Endothelial cell of umbilical vein (primary cell): Measurements from ENCODE around the gene VRK2. TPM values are rescaled to one million over a fixed set of nuclear protein-coding genes. Genes with fewer than 3 reads are reported as not detected.

Source experiments
- BruUV-seq: library from RNA; stranded (reverse); fragments of 400-500 nt; replicated peaks from 2 replicates; lab custom pipeline; 2021; lab: Mats Ljungman, UMichigan
- CTCF ChIA-PET: fragments of 300-600, 350-600 bp; sonication (Branson Sonifier 250); formaldehyde crosslinking; loops from one replicate; lab custom pipeline; 2021; ENCODE audit warnings: antibody characterized with exemption, inconsistent platforms; lab: Charles Lee
- POLR2A ChIA-PET: fragments of 300-600, 350-600 bp; sonication (Branson Sonifier 250); formaldehyde crosslinking; loops from one replicate; lab custom pipeline; 2021; ENCODE audit warnings: antibody characterized with exemption, inconsistent platforms; lab: Charles Lee
- DNase-seq: peaks from one replicate; pipeline ENCODE4 v3.0.0-alpha.2; 2011; ENCODE audit warnings: low read depth, low spot score
- FAIRE-seq: peaks from 2 replicates; lab custom pipeline; 2011; peaks lifted over from hg19 to GRCh38; lab: Jason Lieb, UNC
- H2AFZ ChIP-seq: 2 replicates; pipeline ENCODE4 v1.6.0; 2012; ENCODE audit warnings: low read depth, low read length, control low read depth, inconsistent platforms
- H3K27ac ChIP-seq: 2 replicates; pipeline ENCODE4 v1.5.1; 2011; ENCODE audit warnings: low read depth, mild to moderate bottlenecking, control low read depth, low read length, moderate library complexity; ENCODE audit not compliant: insufficient read depth
- H3K27me3 ChIP-seq, 2 experiments: 2 replicates each; pipeline versions ENCODE4 v1.6.0 to v1.6.1; 2011; ENCODE audit warnings: low read length in 2 of 2, mixed read lengths in 1 of 2; ENCODE audit not compliant: control insufficient read depth in 2 of 2, insufficient read depth in 2 of 2
- H3K36me3 ChIP-seq, 2 experiments: 2 replicates in 1 of 2; 3 replicates in 1 of 2; pipeline ENCODE4 v1.5.1; 2011; ENCODE audit warnings: low read length in 2 of 2, mild to moderate bottlenecking in 1 of 2, moderate library complexity in 1 of 2; ENCODE audit not compliant: control insufficient read depth in 2 of 2, insufficient read depth in 2 of 2; ENCODE audit errors: extremely low read depth in 1 of 2
- H3K4me1 ChIP-seq: 3 replicates; pipeline ENCODE4 v1.5.1; 2011; ENCODE audit warnings: mild to moderate bottlenecking, low read length; ENCODE audit not compliant: control insufficient read depth, insufficient read depth; ENCODE audit errors: extremely low read depth
- H3K4me2 ChIP-seq: 2 replicates; pipeline ENCODE4 v1.6.1; 2011; ENCODE audit warnings: low read length, control low read depth, mixed read lengths; ENCODE audit not compliant: insufficient read depth
- H3K4me3 ChIP-seq, 3 experiments: fragments of 200-600 bp in 1 of 3; sonication (generic), shearing (Covaris generic) in 1 of 3; replicated peaks in 1 of 3; 2 replicates each; pipeline ENCODE4 v1.5.1; 2011 to 2016; ENCODE audit warnings: control low read depth in 3 of 3, low read length in 3 of 3, mild to moderate bottlenecking in 2 of 3, inconsistent platforms in 1 of 3, low read depth in 1 of 3, moderate library complexity in 1 of 3; ENCODE audit not compliant: insufficient read depth in 1 of 3
- H3K79me2 ChIP-seq: 2 replicates; pipeline ENCODE4 v1.6.0; 2012; ENCODE audit warnings: low read length, inconsistent platforms; ENCODE audit not compliant: control insufficient read depth, insufficient read depth
- H3K9ac ChIP-seq: replicated peaks from 2 replicates; pipeline ENCODE3; 2011; ENCODE audit warnings: low read length, control low read depth; ENCODE audit not compliant: insufficient read depth; ENCODE audit errors: extremely low read depth
- H3K9me1 ChIP-seq: replicated peaks from 3 replicates; pipeline ENCODE4 v1.6.0; 2011; ENCODE audit warnings: mild to moderate bottlenecking, low read length; ENCODE audit not compliant: control insufficient read depth, insufficient read depth; ENCODE audit errors: extremely low read depth
- H3K9me3 ChIP-seq: replicated peaks from 2 replicates; pipeline ENCODE4 v1.5.1; 2012; ENCODE audit warnings: low read length, inconsistent platforms; ENCODE audit not compliant: control insufficient read depth, insufficient read depth
- H4K20me1 ChIP-seq: replicated peaks from 2 replicates; pipeline ENCODE3; 2011; ENCODE audit warnings: mild to moderate bottlenecking, low read length; ENCODE audit not compliant: control insufficient read depth, insufficient read depth; ENCODE audit errors: extremely low read depth
- CTCF ChIP-seq, 2 donors: IDR thresholded peaks; 1 replicate in 1 of 2; 2 replicates in 1 of 2; pipeline ENCODE4 v1.5.1; 2011; ENCODE audit warnings: low read length in 2 of 2, mild to moderate bottlenecking in 2 of 2, moderate library complexity in 2 of 2, control low read depth in 1 of 2, inconsistent platforms in 1 of 2, low read depth in 1 of 2; ENCODE audit not compliant: insufficient read depth in 1 of 2; ENCODE audit errors: extremely low read depth in 1 of 2
- EZH2 ChIP-seq: IDR thresholded peaks from 2 replicates; pipeline ENCODE4 v1.6.1; 2012; ENCODE audit warnings: borderline replicate concordance, low read depth, mild to moderate bottlenecking, moderate library complexity, low read length, inconsistent platforms; ENCODE audit not compliant: severe bottlenecking
- FOS ChIP-seq: IDR thresholded peaks from 2 replicates; pipeline ENCODE4 v1.6.1; 2011; ENCODE audit warnings: mild to moderate bottlenecking, low read length, moderate library complexity, borderline replicate concordance; ENCODE audit not compliant: insufficient read depth
- GATA2 ChIP-seq: IDR thresholded peaks from 2 replicates; pipeline ENCODE4 v1.7.0; 2011; ENCODE audit warnings: low read depth, mild to moderate bottlenecking, moderate library complexity, mixed read lengths, low read length; ENCODE audit not compliant: insufficient read length, insufficient read depth
- JUN ChIP-seq: IDR thresholded peaks from 2 replicates; pipeline ENCODE4 v1.6.1; 2011; ENCODE audit warnings: borderline replicate concordance, low read depth; ENCODE audit not compliant: insufficient read length, insufficient read depth
- MAX ChIP-seq: IDR thresholded peaks from 2 replicates; pipeline ENCODE4 v1.6.1; 2011; ENCODE audit not compliant: insufficient read depth, insufficient read length
- MYC ChIP-seq: IDR thresholded peaks from one replicate; pipeline ENCODE4 v1.6.1; 2011; ENCODE audit warnings: mild to moderate bottlenecking, low read depth, low read length
- POLR2A ChIP-seq: IDR thresholded peaks from 2 replicates; pipeline ENCODE4 v1.6.1; 2012; ENCODE audit warnings: low read depth, mild to moderate bottlenecking, control low read depth, low read length
- POLR2AphosphoS5 ChIP-seq: IDR thresholded peaks from 2 replicates; pipeline ENCODE4 v1.6.1; 2012; ENCODE audit warnings: low read depth, mild to moderate bottlenecking, control low read depth, low read length, moderate library complexity; ENCODE audit not compliant: insufficient read depth
- dilution Hi-C: fragments of 300-500 bp; cut with MboI; formaldehyde crosslinking; loops from one replicate; pipeline ENCODE4 v1.15.0; 2019; ENCODE audit warnings: low sequenced_read_pairs; ENCODE audit not compliant: extremely low pct_ligation_motif_present
- intact Hi-C: fragments of 100-400 bp; cut with micrococcal nuclease; formaldehyde crosslinking; loops from one replicate; pipeline ENCODE4 v1.10.0; 2022
- polyA plus RNA-seq, 4 experiments: library from polyadenylated mRNA; depleted of rRNA in 3 of 4; stranded (reverse) in 3 of 4; unstranded in 1 of 4; fragments of >200 nt; gene quantifications; 2 replicates each; pipeline versions ENCODE4 v1.2.1 to v1.2.3, GENCODE V29; 2011 to 2012; ENCODE audit warnings: missing spikeins in 1 of 4
- total RNA-seq: library from RNA; stranded (reverse); gene quantifications from 2 replicates; pipeline ENCODE4 v1.2.3, GENCODE V29; 2021

VRK2 gene
- total and polyA plus RNA-seq, 2 donors (not counting 3 experiments of a cell fraction or from before 2014, with no cell fraction given), result 11.2 to 35.2 TPM

GRCh38 chr2:58033530-58033929, 13.1 kb upstream of the VRK2 start:
- Histone ChIP-seq H3K4me3 (no peak overlapping the region), H3K27ac (no peak overlapping the region), H3K36me3 (no peaks in the 10 kb centered on the region), H3K4me1 (peaks cover 1% of the 10 kb centered on the region), H3K79me2 (no peaks in the 10 kb centered on the region), H3K9me1 (no peaks in the 10 kb centered on the region), H3K27me3 (no peaks in the 10 kb centered on the region), H2AFZ (no peak overlapping the region), H3K9ac (no peak overlapping the region), H3K4me2 (no peak overlapping the region), H3K9me3 (no peaks in the 10 kb centered on the region), H4K20me1 (no peaks in the 10 kb centered on the region)
- intact Hi-C loops (no loop called here), dilution Hi-C loops (no loop called here)
- ChIA-PET CTCF (interaction anchor here (1.0 to 1.5 kb wide), 3 partner anchors 13 to 19 kb away, joined by 3 to 4 read pairs (median 4); partner anchors contain the start of gene VRK2), POLR2A (no interaction called here)
- TF ChIP-seq MAX (no peak), POLR2A (no peak), GATA2 (no peak)
- FAIRE-seq (no peak), DNase-seq (no peak)
- no TSS peak for BruUV-seq

- Histone ChIP-seq H3K4me1 (peaks cover 18% of the 10 kb centered on the region), H3K9me3 (no peaks in the 10 kb centered on the region), H3K27ac (no peak overlapping the region), H3K4me3 (no peak overlapping the region), H3K9me1 (no peaks in the 10 kb centered on the region), H3K36me3 (no peaks in the 10 kb centered on the region), H3K4me2 (no peak overlapping the region), H3K79me2 (no peaks in the 10 kb centered on the region), H2AFZ (no peak overlapping the region), H4K20me1 (no peaks in the 10 kb centered on the region), H3K9ac (no peak overlapping the region), H3K27me3 (no peaks in the 10 kb centered on the region)
- dilution Hi-C loops, result no loop called here
- no peak for TF ChIP-seq POLR2A
- TF ChIP-seq EZH2, result no peak
- no peak for TF ChIP-seq FOS
- TF ChIP-seq GATA2, result no peak
- no peak for TF ChIP-seq JUN
- no peak for TF ChIP-seq MAX
- no peak for TF ChIP-seq POLR2AphosphoS5
- TF ChIP-seq MYC, result no peak
- TF ChIP-seq CTCF (IDR thresholded peaks at IDR 0.05; ENCODE audit: extremely low read depth in 1 of 2, insufficient read depth in 1 of 2, low read depth in 1 of 2, low read length in 2 of 2), result no peak
- FAIRE-seq (no peak), DNase-seq (no peak)
- CTCF ChIA-PET, result no interaction called here
- intact Hi-C loops, result no loop called here
- BruUV-seq, result no TSS peak
- POLR2A ChIA-PET, result no interaction called here
Observed at GRCh38 chr2:58035352-58035751, 11.3 kb upstream of the VRK2 start.
